Measurements from ENCODE around the gene ST7.
"Not testable (repeated sequence)": the region's sequence is repeated elsewhere in the genome, so short reads cannot be mapped to it uniquely, and the experiment has no call there.

The ST7 gene

GRCh38 chr7:117238937-117239336 lies 285.6 kb downstream of the ST7 start:
- DNase-seq: no peak

DNA sequence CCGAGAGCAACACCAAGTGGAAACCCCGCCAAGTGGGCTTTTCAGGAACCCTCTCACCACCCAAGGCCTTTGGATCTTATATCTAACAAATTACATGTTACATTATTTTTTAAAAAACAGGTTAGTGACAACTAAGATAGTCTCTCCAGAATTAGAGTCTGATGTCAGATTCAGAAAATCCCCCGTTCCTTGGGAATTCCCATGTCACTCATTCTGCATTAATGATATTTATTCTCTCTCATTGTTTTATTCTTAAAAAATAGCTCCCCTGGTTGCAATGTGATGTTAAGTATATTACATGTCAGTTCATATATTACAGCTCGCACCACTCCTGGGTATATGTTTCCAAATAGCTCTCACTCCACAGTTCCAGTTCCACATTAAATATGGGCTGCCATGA lies 287.8 kb downstream of the ST7 start:
- DNase-seq: no peak

- DNase-seq: no peak
These were observed 290.1 kb downstream of the ST7 start for GRCh38 chr7:117243390-117243789.

DNA sequence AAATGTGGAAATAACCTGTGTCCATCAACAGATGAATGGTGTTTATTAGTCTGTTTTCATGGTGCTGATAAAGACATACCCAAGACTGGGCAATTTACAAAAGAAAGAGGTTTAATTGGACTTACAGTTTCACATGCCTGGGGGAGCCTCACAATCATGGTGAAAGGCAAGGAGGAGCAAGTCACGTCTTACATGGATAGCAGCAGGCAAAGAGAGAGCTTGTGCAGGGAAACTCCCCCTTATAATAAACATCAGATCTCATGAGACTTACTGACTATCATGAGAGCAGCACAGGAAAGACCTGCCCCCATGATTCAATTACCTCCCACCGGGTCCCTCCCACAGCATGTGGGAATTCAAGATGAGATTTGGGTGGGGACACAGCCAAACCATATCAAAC lies 292.4 kb downstream of the ST7 start:
- not testable (repeated sequence) for DNase-seq

GRCh38 chr7:117247809-117248208 lies 294.5 kb downstream of the ST7 start:
- DNase-seq: no peak

GRCh38 chr7:117248829-117249228 lies 295.5 kb downstream of the ST7 start:
- no peak for DNase-seq

GRCh38 chr7:117249696-117250095 lies 296.4 kb downstream of the ST7 start:
- no peak for DNase-seq

DNA sequence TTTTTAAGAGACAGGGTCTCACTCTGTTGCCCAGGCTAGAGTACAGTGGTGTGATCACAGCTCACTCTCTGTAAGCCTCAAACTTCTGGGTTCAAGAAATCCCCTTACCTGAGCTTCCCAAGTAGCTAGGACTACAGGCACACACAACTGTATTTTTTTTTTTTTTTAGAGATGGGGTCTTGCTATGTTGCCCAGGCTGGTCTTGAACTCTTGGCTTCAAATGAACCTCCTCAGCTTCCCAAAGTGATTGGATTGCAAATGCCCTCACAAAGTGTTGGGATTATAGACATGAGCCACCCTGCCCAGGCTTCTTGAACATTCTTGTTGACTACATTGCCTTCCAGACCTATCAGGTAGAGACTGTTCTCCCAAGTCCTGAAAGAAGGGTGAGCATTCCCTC lies 296.9 kb downstream of the ST7 start:
- no peak for DNase-seq

- DNase-seq: no peak
These were observed 297.5 kb downstream of the ST7 start for GRCh38 chr7:117250801-117251200.

DNA sequence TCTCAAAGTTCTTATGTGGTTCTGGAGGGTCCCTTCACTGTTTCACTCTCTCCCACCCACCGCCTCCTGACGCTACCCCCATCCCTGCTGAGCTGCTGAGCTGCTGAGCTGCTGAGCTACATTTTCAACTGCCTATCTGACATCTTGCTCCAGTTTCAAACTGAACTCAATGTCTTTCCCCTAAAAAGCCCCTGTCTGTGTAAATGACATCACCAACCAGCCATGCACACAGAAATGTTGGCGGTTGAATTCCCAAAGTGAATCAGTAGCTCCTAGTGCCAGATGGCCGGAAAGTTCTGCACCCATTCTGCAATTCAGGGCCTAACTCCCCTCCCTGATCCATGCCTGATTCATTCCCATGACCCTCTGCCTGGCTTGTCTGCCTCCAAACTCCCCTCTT lies 298.4 kb downstream of the ST7 start:
- no peak for DNase-seq

- no peak for DNase-seq
These were observed 306.3 kb downstream of the ST7 start for GRCh38 chr7:117259615-117260014.

- DNase-seq: no peak
These were observed 309.2 kb downstream of the ST7 start for GRCh38 chr7:117262546-117262945.

GRCh38 chr7:117264716-117265115 lies 311.4 kb downstream of the ST7 start:
- DNase-seq: no peak

GRCh38 chr7:117269417-117269816 lies 316.1 kb downstream of the ST7 start:
- DNase-seq: no peak

- DNase-seq: no peak
These were observed 316.6 kb downstream of the ST7 start for GRCh38 chr7:117269886-117270285.

DNA sequence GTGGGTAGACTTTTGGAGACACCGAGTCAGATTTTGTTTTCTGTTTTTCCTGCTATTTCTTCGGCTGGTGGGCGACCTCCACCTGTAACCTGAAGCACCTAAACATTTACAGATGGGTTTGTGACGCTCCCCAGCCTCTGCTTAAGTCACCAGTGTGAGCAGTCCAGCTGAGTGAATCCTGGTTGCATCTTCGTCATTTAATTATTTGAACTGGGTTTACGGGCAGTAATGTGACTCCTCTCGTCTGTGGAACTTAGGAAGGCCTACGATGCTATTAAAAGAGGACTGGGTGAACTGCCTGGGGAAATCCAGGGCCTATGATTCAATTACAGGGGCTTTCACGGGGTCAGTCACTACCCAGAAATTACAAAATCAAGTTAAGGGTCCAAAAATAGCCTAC lies 317.1 kb downstream of the ST7 start:
- no peak for DNase-seq

DNA sequence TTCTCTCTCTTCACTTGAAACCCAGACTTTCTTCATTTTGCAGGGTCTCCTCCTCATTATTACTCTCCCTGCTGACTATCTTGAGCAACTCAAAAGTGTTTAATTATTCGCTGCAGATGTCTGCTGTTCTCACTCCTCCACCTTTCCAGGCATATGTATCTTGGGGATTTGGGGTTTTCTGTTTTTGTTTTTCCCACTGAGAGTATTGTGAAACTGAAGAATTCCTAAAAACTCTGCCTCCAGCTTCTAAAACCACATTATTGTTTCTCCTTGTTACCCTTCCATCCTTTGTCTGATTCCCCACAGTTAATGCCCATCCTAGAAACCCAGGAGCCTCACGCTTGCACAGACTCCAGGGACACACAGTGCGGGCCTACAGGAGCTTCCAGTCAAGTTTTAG lies 318.3 kb downstream of the ST7 start:
- no peak for DNase-seq

- DNase-seq: no peak
These were observed 318.9 kb downstream of the ST7 start for GRCh38 chr7:117272017-117272759.

DNA sequence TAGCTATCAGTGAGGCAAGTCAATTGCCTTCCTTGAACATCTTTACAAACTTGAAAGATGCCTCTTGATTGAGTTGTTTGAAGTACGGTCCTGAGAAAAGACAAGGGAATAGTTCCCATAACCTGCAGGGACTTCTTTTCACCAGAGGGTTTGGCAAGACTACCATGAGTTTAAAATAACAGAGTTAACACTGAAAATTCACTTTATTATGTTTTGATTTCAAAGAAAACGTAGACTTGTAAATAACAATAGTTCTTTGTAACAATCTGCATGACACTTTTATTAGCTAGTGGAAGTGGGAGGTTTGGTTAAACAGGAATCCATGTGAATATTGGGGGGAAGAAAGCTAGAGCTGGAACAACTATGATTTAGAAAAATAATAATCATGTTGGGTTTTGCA lies 320.0 kb downstream of the ST7 start:
- DNase-seq: no peak

DNA sequence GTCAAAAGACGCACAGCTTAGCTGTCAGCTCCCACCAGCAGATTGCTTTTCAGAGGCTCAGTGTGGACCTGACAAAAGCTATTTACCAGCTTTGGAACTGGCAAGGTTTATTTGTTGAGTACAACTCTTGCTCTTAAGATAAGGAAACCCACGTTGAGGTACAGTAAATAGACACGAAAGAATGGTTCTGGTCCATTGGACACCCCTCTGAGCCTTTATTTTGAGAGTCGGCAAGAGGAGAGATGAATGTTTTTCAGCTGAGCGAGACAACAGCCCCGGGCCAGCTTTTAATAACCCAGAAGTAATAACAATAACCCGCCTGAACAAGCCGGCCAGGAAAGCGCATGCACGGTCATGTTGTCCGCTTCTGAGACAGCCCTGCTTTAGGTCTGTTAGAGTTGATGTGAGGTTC lies 320.5 kb downstream of the ST7 start:
- no peak for DNase-seq

- no peak for DNase-seq
These were observed 321.6 kb downstream of the ST7 start for GRCh38 chr7:117274951-117275350.

DNA sequence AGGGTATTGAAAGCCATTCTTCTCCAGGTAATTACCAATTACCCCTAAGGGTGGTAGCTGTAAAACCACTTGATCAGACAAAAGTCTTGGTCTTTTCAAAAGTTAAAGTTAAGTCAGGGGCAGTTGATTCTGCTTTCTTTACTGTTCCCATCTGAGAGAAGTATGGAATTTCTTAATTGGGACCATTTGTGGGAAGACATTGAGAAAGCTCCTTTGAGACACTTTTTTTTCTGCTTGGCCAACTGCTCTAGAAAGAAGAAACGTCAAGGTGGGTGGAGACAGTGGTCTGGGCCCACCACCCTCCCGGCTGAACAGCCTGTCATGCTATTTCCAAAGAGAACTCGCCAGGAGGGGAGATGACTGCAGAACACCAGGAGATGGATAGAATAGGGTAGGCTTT lies 324.3 kb downstream of the ST7 start:
- DNase-seq: no peak

- no peak for DNase-seq
These were observed 324.7 kb downstream of the ST7 start for GRCh38 chr7:117278040-117278439.

GRCh38 chr7:117279203-117279602 lies 325.9 kb downstream of the ST7 start:
- no peak for DNase-seq

Measured in inflammatory macrophage treated with lipopolysaccharide for 1 hour (primary cell).